ENCODE data around the gene HECW1.

DNA sequence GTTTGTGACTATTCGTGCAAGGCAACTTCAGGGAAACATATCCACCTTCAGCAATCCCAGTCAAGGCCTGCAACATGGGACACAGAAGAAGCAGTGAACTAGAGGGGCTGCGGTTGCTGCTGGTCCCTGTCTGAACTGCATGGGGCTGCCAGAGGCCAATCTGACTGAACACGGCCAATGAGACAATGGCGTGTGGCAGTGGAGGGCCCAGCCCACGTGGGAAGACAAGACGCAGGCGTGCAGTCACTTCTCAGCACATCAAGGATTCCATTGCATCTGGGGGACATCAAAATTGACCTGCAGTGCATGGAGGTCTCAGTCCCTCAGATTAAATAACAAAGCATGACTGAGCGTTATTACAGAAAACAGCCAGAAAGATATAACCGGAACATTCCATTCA lies 215.9 kb downstream of the HECW1 start:
- TF ChIP-seq, protein P1, sequence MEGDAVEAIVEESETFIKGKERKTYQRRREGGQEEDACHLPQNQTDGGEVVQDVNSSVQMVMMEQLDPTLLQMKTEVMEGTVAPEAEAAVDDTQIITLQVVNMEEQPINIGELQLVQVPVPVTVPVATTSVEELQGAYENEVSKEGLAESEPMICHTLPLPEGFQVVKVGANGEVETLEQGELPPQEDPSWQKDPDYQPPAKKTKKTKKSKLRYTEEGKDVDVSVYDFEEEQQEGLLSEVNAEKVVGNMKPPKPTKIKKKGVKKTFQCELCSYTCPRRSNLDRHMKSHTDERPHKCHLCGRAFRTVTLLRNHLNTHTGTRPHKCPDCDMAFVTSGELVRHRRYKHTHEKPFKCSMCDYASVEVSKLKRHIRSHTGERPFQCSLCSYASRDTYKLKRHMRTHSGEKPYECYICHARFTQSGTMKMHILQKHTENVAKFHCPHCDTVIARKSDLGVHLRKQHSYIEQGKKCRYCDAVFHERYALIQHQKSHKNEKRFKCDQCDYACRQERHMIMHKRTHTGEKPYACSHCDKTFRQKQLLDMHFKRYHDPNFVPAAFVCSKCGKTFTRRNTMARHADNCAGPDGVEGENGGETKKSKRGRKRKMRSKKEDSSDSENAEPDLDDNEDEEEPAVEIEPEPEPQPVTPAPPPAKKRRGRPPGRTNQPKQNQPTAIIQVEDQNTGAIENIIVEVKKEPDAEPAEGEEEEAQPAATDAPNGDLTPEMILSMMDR (IDR thresholded peaks at IDR 0.05), result no peak
- TF ChIP-seq POLR2A (IDR thresholded peaks at IDR 0.05; ENCODE audit: low read depth), result no peak
- no peak for TF ChIP-seq POLR2AphosphoS5 (IDR thresholded peaks at IDR 0.05)

All from esophagus muscularis mucosa (tissue), 3 donors.